Measurements from ENCODE around the gene EFHB. TPM values are rescaled to one million over a fixed set of nuclear protein-coding genes. Genes with fewer than 3 reads are reported as not detected.

EFHB gene
- total RNA-seq, 4 donors from 2014 or later: 1.7 to 8.7 (median 1.8) TPM; not detected in 1

GRCh38 chr3:19920401-19921080 is 13.5 kb downstream of the EFHB start:
- no peak for TF ChIP-seq CTCF (IDR thresholded peaks at IDR 0.05; ENCODE audit: low read depth)

- no peak for TF ChIP-seq CTCF (IDR thresholded peaks at IDR 0.05; ENCODE audit: low read depth)
Observed at GRCh38 chr3:19917167-19917566, 16.9 kb downstream of the EFHB start.

- TF ChIP-seq CTCF (IDR thresholded peaks at IDR 0.05; ENCODE audit: low read depth): no peak
Observed at GRCh38 chr3:19911452-19911851, 22.6 kb downstream of the EFHB start.

- no peak for TF ChIP-seq CTCF (IDR thresholded peaks at IDR 0.05; ENCODE audit: low read depth)
Observed at GRCh38 chr3:19907523-19907922, 26.5 kb downstream of the EFHB start.

- no peak for TF ChIP-seq CTCF (IDR thresholded peaks at IDR 0.05; ENCODE audit: low read depth)
Observed at GRCh38 chr3:19903649-19904048, 30.4 kb downstream of the EFHB start.

- TF ChIP-seq CTCF (IDR thresholded peaks at IDR 0.05; ENCODE audit: low read depth): no peak
Observed at GRCh38 chr3:19901918-19902317, 32.1 kb downstream of the EFHB start.

GRCh38 chr3:19901337-19901736 is 32.7 kb downstream of the EFHB start:
- no peak for TF ChIP-seq CTCF (IDR thresholded peaks at IDR 0.05; ENCODE audit: low read depth)

Data from subcutaneous adipose tissue (tissue), 4 donors.